ENCODE results near the gene DENND4C. TPM values are rescaled to one million over a fixed set of nuclear protein-coding genes. Genes with fewer than 3 reads are reported as not detected.

The DENND4C gene
- total RNA-seq, 2 experiments from 2014 or later, result 8.7 to 9.0 TPM

DNA sequence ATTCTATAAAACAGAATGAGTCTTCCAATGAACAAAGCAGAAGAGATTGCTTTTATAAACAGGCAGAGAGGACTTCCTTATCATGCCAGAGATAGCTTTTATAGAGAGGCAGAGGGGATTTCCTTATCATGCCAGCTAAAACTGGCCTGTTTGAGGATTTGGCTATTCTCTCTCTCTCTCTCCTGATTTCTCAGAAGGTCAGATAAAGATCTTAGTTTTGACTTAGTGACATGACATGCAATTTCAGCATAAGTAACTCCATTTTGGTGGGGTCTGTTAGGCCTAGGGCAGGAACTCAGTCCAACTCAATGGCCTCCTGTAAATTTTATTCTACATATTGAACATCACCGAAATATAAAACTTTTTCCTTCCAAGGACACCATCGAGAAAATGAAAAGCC is 31.5 kb upstream of the DENND4C start:
- Mint-ChIP-seq H3K27ac (no peak overlapping the region), H3K9me3 (no peaks in the 10 kb centered on the region), H3K4me3 (no peak overlapping the region), H3K4me1 (ENCODE audit: low read depth) (no peaks in the 10 kb centered on the region), H3K36me3 (ENCODE audit: low read depth) (no peaks in the 10 kb centered on the region), H3K27me3 (ENCODE audit: low read depth) (no peaks in the 10 kb centered on the region)
- intact Hi-C loops (cut with micrococcal nuclease), result no loop called here
- CTCF ChIA-PET, result no interaction called here
- no peak for DNase-seq

DNA sequence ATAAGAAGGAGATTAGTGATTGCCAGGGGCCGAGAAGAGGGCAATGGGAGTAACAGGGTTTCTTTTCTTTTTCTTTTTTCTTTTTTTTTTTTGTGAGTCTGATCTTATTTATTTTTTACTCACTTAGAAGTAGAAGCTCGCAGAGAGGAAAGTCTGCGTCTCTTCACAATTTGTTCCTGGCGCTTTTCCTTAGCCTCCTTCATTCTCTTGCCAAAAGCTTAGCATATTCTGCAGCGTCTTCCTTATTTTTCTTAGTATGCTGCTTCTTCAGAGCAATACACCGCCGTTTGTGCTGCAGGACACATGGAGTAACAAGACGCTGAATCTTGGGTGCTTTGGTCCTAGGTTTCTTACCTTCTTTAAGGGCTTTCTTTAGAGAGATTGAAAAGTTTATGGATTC is 30.3 kb upstream of the DENND4C start:
- CTCF ChIA-PET, result interaction anchor here (0.6 to 1.4 kb wide), 2 partner anchors 114 to 257 kb away, joined by 3 to 4 read pairs; no protein-coding TSS in a partner anchor
- intact Hi-C loops (cut with micrococcal nuclease), result no loop called here
- no peak for DNase-seq
- Mint-ChIP-seq H3K4me3 (no peak overlapping the region), H3K27ac (no peak overlapping the region), H3K36me3 (ENCODE audit: low read depth) (no peaks in the 10 kb centered on the region), H3K9me3 (no peaks in the 10 kb centered on the region), H3K4me1 (ENCODE audit: low read depth) (no peaks in the 10 kb centered on the region), H3K27me3 (ENCODE audit: low read depth) (no peaks in the 10 kb centered on the region)

DNA sequence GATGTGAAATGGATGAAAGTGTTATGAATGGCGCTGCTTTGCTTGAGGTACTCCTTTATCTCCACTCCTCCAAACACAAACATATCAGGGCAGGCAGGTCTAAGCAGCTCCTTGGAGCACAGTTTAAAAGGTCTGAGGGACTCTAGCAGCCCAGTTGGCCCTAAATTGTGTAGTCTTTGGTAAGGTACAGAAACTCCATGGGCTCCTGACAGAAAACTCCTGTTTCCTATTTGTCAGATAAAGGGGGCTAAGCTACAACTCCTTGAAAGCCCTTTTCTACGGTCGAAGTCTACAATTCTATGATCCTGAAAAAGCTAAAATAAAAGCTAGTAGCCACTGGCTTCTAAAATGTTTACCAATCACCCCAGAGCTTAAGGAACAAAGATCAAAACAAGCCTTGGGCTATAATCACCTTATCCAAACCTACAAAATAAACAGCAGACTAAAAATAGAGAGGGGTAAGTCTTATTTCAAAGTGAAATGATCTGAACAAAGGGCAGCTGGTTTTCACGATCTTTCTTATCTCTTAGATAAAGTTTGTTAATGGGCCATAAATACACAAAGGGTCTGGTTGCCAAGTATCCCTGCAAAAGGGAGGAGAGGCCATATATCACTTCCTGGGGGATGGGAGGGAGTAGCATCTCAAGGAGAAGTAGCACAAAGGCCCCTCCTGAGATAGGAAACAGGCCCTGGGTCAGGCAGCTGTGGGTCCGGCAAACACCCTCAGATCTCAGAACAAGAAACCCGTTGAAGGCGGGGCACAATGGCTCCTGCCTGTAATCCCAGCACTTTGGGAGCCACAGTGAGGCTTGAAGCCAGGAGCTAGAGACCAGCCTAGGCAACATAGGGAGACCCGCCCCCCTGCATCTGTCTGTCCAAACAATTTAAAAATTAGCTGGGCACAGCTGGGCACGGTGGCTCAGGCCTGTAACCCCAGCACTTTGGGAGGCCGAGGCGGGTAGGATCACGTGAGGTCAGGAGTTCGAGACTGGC is 28.3 kb upstream of the DENND4C start:
- Mint-ChIP-seq H3K9me3 (no peaks in the 10 kb centered on the region), H3K4me3 (no peak overlapping the region), H3K27ac (no peak overlapping the region), H3K4me1 (ENCODE audit: low read depth) (no peaks in the 10 kb centered on the region), H3K36me3 (ENCODE audit: low read depth) (no peaks in the 10 kb centered on the region), H3K27me3 (ENCODE audit: low read depth) (no peaks in the 10 kb centered on the region)
- CTCF ChIA-PET, result interaction anchor here (0.7 to 1.0 kb wide), 3 partner anchors 29 to 765 kb away, joined by 3 read pairs; no protein-coding TSS in a partner anchor
- DNase-seq, result no peak
- intact Hi-C loops (cut with micrococcal nuclease), result no loop called here

DNA sequence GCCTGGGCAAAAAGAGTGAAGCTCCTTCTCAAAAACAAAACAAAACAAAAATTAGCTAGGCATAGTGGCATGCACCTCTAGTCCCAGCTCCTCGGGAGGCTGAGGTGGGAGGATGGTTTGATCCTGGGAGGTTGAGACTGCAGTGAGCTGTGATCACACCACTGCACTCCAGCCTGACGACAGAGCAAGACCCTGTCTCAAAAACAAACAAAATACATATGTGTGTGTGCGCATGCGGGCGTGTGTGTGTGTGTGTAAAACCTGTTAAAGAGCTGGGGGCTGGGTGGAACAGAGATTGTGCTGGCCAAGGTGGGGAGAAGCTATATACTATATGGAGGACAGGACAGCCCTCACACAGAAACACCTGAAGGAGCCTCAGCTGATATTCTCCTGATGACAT is 27.4 kb upstream of the DENND4C start:
- no peaks in the 10 kb centered on the region for H3K9me3 Mint-ChIP-seq
- no peak overlapping the region for H3K4me3 Mint-ChIP-seq
- H3K27me3 Mint-ChIP-seq (ENCODE audit: low read depth), result no peaks in the 10 kb centered on the region
- H3K27ac Mint-ChIP-seq, result no peak overlapping the region
- DNase-seq, result no peak
- no peaks in the 10 kb centered on the region for H3K36me3 Mint-ChIP-seq (ENCODE audit: low read depth)
- intact Hi-C loops (cut with micrococcal nuclease), result no loop called here
- CTCF ChIA-PET, result no interaction called here
- no peaks in the 10 kb centered on the region for H3K4me1 Mint-ChIP-seq (ENCODE audit: low read depth)

DNA sequence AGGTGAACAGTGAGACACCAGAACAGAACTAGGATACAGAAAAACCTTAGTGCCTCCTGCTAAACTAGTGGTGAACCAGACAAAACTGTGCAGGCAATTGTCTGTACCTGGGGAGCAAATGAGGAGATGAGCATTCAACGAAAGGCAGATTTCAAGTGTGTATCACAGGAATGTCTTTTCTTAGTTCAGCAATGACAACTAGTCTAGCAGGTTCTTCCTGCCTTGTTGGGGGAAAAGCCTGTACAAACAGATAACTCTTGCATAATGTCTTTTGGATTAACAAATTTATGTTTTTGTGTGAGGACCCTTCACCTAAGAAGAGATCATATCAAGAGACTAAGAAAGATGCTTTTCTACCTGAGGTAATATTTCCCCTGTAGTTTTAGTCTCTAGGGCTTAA is 21.8 kb upstream of the DENND4C start:
- no peaks in the 10 kb centered on the region for H3K27me3 Mint-ChIP-seq (ENCODE audit: low read depth)
- no peak for DNase-seq
- CTCF ChIA-PET, result no interaction called here
- no peaks in the 10 kb centered on the region for H3K36me3 Mint-ChIP-seq (ENCODE audit: low read depth)
- H3K4me1 Mint-ChIP-seq (ENCODE audit: low read depth), result no peaks in the 10 kb centered on the region
- no peak overlapping the region for H3K4me3 Mint-ChIP-seq
- intact Hi-C loops (cut with micrococcal nuclease), result no loop called here
- H3K27ac Mint-ChIP-seq, result no peak overlapping the region
- no peaks in the 10 kb centered on the region for H3K9me3 Mint-ChIP-seq

DNA sequence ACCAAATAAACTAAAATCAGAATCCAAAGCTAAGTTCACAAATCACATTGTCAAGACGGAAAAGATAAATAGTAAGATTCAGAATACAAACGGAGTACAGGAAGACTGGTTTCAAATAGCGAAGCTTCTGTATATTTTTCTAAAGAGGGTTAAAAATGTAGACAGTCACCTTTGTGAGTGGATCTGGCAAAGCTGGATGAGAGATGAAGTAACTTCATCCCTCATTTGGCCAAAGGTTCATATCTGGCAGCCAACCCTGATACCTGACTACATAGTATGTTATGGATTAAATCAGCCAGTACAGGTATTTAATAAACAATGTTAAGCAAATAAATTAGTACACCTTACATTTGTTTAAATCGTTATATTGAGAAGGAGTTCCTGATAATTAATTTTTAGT is 21.3 kb upstream of the DENND4C start:
- Mint-ChIP-seq H3K36me3 (ENCODE audit: low read depth) (no peaks in the 10 kb centered on the region), H3K4me1 (ENCODE audit: low read depth) (no peaks in the 10 kb centered on the region), H3K27me3 (ENCODE audit: low read depth) (no peaks in the 10 kb centered on the region), H3K27ac (no peak overlapping the region), H3K4me3 (no peak overlapping the region), H3K9me3 (no peaks in the 10 kb centered on the region)
- CTCF ChIA-PET, result no interaction called here
- intact Hi-C loops (cut with micrococcal nuclease), result no loop called here
- DNase-seq, result no peak

DNA sequence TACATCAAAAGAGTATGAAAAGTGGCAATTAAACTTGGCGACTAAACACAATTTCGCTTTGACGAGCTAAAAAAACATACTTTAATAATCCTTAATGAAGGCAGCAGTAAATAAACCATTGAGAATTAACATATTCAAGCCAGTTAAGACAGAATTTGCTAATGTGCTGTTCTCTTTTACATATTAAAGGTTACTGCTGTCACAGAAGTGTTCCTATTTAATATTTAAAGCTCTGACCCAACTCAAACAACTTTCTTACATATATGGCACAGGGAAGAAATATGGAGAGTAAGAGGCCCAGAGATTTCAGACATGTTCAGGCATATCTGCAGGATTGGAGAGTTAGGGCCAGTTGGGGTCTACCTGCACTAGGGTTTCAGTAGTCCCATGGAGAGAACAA is 16.7 kb upstream of the DENND4C start:
- no peaks in the 10 kb centered on the region for H3K27me3 Mint-ChIP-seq (ENCODE audit: low read depth)
- no peak overlapping the region for H3K4me3 Mint-ChIP-seq
- no peak for DNase-seq
- H3K27ac Mint-ChIP-seq, result no peak overlapping the region
- intact Hi-C loops (cut with micrococcal nuclease), result no loop called here
- H3K9me3 Mint-ChIP-seq, result no peaks in the 10 kb centered on the region
- CTCF ChIA-PET, result no interaction called here
- no peaks in the 10 kb centered on the region for H3K4me1 Mint-ChIP-seq (ENCODE audit: low read depth)
- H3K36me3 Mint-ChIP-seq (ENCODE audit: low read depth), result no peaks in the 10 kb centered on the region

DNA sequence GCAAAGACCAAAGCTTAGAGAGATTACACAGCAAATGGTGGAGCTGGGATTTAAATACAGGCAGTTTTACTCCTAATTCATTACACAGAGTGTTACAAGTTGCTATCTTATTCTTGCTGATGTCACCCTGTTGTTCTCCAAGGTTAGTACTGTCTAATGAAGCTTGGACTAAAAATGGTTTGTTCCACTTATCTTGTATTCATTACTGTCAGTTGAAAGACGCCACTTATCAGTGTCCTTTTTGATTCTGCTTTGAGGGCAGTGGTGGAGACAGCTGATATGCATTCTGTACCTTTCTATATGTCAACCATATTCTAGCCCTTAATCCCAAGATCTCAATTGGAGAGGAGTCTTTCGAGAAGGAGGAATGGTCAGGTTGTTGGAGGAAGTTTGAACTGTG is 14.0 kb upstream of the DENND4C start:
- CTCF ChIA-PET, result no interaction called here

DNA sequence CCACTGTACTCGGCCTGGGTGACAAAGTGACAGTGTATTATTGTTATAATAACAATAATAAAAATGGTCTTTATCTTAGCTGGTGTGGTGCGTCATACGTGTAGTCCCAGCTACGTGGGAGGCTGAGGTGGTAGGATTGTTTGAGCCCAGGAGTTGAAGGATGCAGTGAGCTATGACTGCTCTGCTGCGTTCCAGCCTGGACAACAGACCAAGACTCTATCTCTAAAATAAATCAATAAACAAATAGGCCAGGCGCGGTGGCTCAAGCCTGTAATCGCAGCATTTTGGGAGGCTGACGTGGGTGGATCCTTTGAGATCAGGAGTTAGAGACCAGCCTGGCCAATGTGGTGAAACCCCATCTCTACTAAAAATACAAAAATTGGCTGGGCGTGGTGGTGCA is 9.2 kb upstream of the DENND4C start:
- Mint-ChIP-seq H3K27ac (no peak overlapping the region), H3K9me3 (no peaks in the 10 kb centered on the region), H3K4me3 (no peak overlapping the region), H3K27me3 (ENCODE audit: low read depth) (no peaks in the 10 kb centered on the region), H3K36me3 (ENCODE audit: low read depth) (no peaks in the 10 kb centered on the region), H3K4me1 (ENCODE audit: low read depth) (no peaks in the 10 kb centered on the region)
- intact Hi-C loops (cut with micrococcal nuclease), result no loop called here
- CTCF ChIA-PET, result no interaction called here
- DNase-seq, result no peak

More for the DNA sequence above, 14.0 kb upstream of the DENND4C start:
- Mint-ChIP-seq H3K9me3 (no peaks in the 10 kb centered on the region), H3K36me3 (ENCODE audit: low read depth) (no peaks in the 10 kb centered on the region), H3K4me1 (ENCODE audit: low read depth) (no peaks in the 10 kb centered on the region), H3K27ac (no peak overlapping the region), H3K27me3 (ENCODE audit: low read depth) (no peaks in the 10 kb centered on the region), H3K4me3 (no peak overlapping the region)
- intact Hi-C loops (cut with micrococcal nuclease), result no loop called here
- DNase-seq, result no peak

DNA sequence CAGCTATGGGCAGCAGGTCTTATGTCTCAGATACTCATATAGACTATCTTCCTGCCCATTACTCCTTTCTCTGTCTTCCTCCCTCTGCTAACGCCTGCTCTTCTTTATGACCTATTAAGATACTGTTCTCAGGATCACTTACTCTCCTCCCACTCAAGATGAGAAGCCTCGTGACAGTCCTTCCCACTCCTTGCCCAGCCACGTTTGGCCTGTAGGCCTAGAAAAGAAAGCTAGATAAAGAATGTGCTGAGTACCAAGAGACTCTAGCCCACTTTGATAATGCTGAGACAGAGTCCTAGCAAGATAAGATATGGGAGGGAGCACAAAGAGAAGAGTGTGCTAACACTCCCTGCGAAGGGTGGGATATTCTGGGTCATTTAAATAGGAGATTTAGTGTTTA is 6.8 kb upstream of the DENND4C start:
- Mint-ChIP-seq H3K27ac (no peak overlapping the region), H3K4me1 (ENCODE audit: low read depth) (no peaks in the 10 kb centered on the region), H3K4me3 (no peak overlapping the region), H3K36me3 (ENCODE audit: low read depth) (no peaks in the 10 kb centered on the region), H3K27me3 (ENCODE audit: low read depth) (no peaks in the 10 kb centered on the region), H3K9me3 (no peaks in the 10 kb centered on the region)
- CTCF ChIA-PET, result interaction anchor here (0.5 to 2.0 kb wide), 3 partner anchors 38 to 241 kb away, joined by 3 to 6 read pairs (median 4); no protein-coding TSS in a partner anchor
- intact Hi-C loops (cut with micrococcal nuclease), result no loop called here
- DNase-seq, result no peak

DNA sequence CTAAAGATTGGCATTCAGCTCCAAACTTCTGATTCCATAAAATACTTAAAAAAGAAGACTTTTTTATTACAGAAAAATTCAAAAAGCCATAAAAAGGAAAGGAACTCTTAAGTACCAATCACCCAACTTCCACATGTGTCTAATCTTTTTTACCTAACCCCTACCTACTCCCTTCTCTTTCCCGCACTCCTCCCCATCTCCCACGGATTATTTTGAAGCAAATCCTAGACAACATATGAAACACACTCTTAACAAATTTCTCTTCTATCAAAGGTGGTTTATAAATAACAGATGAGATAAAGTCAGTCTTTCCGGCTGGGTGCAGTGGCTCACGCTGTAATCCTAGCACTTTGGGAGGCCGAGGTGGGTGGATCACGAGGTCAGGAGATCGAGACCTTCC is 5.9 kb upstream of the DENND4C start:
- no peak overlapping the region for H3K4me3 Mint-ChIP-seq
- CTCF ChIA-PET, result interaction anchor here (0.8 kb wide), 1 partner anchor 414 kb away, joined by 3 read pairs; no protein-coding TSS in a partner anchor
- no peaks in the 10 kb centered on the region for H3K27me3 Mint-ChIP-seq (ENCODE audit: low read depth)
- intact Hi-C loops (cut with micrococcal nuclease), result no loop called here
- H3K36me3 Mint-ChIP-seq (ENCODE audit: low read depth), result no peaks in the 10 kb centered on the region
- DNase-seq, result no peak
- peaks cover 2% of the 10 kb centered on the region for H3K4me1 Mint-ChIP-seq (ENCODE audit: low read depth)
- no peaks in the 10 kb centered on the region for H3K9me3 Mint-ChIP-seq
- H3K27ac Mint-ChIP-seq, result no peak overlapping the region

DNA sequence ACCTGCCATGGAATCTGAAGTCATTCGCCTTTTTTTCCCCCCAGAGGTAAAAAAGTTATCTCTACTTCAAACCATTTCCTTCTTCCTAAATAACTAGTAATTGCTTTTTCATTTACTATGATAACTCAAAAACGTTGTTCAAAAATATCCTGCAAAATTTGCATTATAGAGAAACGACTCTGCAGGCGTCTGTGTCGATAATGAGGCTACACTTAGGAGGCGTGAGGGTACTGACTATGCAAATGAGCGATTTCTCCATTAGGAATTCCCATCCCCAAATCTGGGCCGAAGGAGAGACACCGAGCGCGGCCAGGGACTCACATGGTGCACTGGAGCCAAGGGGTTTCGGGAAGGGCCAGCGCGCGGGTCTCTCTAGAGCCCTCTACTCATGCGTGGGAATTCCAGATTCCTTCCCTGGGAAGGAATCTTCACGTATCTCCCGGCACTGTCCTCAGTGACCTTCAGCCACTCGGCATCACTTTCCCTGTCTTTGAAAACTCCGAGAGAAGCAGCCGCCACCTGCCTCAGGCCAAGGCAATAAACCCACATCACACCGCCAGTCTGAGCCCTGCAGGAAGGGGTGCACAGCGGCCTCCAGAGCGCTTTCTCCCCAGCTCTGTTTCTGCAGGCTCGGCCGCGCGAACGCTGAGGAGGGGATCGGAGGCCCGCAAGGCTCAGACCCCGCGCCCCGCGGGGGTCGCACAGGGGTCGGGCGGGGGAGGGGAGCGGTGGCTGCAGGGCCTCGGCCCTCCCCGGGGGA is 718 bp upstream of the DENND4C start:
- H3K9me3 Mint-ChIP-seq, result no peaks in the 10 kb centered on the region
- no peaks in the 10 kb centered on the region for H3K27me3 Mint-ChIP-seq (ENCODE audit: low read depth)
- peak; percentile 63 for DNase-seq
- H3K4me1 Mint-ChIP-seq (ENCODE audit: low read depth), result peaks cover 12% of the 10 kb centered on the region
- intact Hi-C loops (cut with micrococcal nuclease), result loop anchor here (1.0 to 5.0 kb wide), 9 partner anchors 53 to 1458 kb away; partner anchors contain the start of genes HAUS6, PLIN2 and RPS6
- no peak overlapping the region for H3K27ac Mint-ChIP-seq
- CTCF ChIA-PET, result interaction anchor here (0.6 to 1.0 kb wide), 2 partner anchors 42 to 180 kb away, joined by 3 to 4 read pairs; partner anchors contain the start of gene RRAGA
- H3K36me3 Mint-ChIP-seq (ENCODE audit: low read depth), result no peaks in the 10 kb centered on the region
- H3K4me3 Mint-ChIP-seq, result peak overlapping the region; percentile 67
